ENCODE data around the gene DMRTA2. TPM values are rescaled to one million over a fixed set of nuclear protein-coding genes. Genes with fewer than 3 reads are reported as not detected.
"Not testable (repeated sequence)": the region's sequence is repeated elsewhere in the genome, so short reads cannot be mapped to it uniquely, and the experiment has no call there.

Gene DMRTA2
- total RNA-seq, 1 donor from 2014 or later: not detected

- DNase-seq (ENCODE audit: low spot score): no peak
Measured at GRCh38 chr1:50393522-50394120, 29.6 kb downstream of the DMRTA2 start.

- DNase-seq (ENCODE audit: low spot score): not testable (repeated sequence)
Measured at GRCh38 chr1:50381551-50381950, 41.7 kb downstream of the DMRTA2 start.

GRCh38 chr1:50378770-50379169 lies 44.5 kb downstream of the DMRTA2 start:
- DNase-seq (ENCODE audit: low spot score): no peak

GRCh38 chr1:50373532-50373931 lies 49.7 kb downstream of the DMRTA2 start:
- DNase-seq (ENCODE audit: low spot score): no peak

- DNase-seq (ENCODE audit: low spot score): no peak
Measured at GRCh38 chr1:50371749-50372148, 51.5 kb downstream of the DMRTA2 start.

- no peak for DNase-seq (ENCODE audit: low spot score)
Measured at GRCh38 chr1:50369830-50370229, 53.4 kb downstream of the DMRTA2 start.

GRCh38 chr1:50369008-50369634 lies 54.1 kb downstream of the DMRTA2 start:
- no peak for DNase-seq (ENCODE audit: low spot score)

- no peak for DNase-seq (ENCODE audit: low spot score)
Measured at GRCh38 chr1:50368179-50369007, 54.9 kb downstream of the DMRTA2 start.

Measured in mucosa of gallbladder (tissue), 1 donor.